HL-60 (cell line): Measurements from ENCODE around the gene CDK19.
"Not testable (repeated sequence)": the region's sequence is repeated elsewhere in the genome, so short reads cannot be mapped to it uniquely, and the experiment has no call there.

Experiments used
- DNase-seq, 2 experiments: peaks; one replicate each; pipeline ENCODE4 v3.0.0-alpha.2; 2010 to 2020; ENCODE audit warnings: low read depth in 1 of 2, low spot score in 1 of 2
- H3K27ac ChIP-seq: fragments of 250-450 bp; sonication (Bioruptor Pico); replicated peaks from 2 replicates; pipeline ENCODE4 v1.5.1; 2020; ENCODE audit warnings: mild to moderate bottlenecking, moderate library complexity
- H3K27me3 ChIP-seq: fragments of 250-450 bp; sonication (Bioruptor Pico); 2 replicates; pipeline ENCODE4 v1.5.1; 2021; ENCODE audit warnings: mild to moderate bottlenecking, moderate library complexity; ENCODE audit not compliant: insufficient read depth, poor library complexity, severe bottlenecking
- H3K4me3 ChIP-seq: replicated peaks from 2 replicates; pipeline ENCODE4 v1.5.1; 2011; ENCODE audit warnings: mild to moderate bottlenecking, control low read depth, low read length; ENCODE audit not compliant: insufficient read depth
- CTCF ChIP-seq: IDR thresholded peaks from one replicate; pipeline ENCODE4 v1.5.1; 2011; ENCODE audit warnings: low read length, control low read depth, inconsistent platforms; ENCODE audit not compliant: insufficient read depth
- GABPA ChIP-seq: IDR thresholded peaks from 2 replicates; pipeline ENCODE4 v1.6.1; 2012; ENCODE audit warnings: low read depth
- POLR2AphosphoS5 ChIP-seq: IDR thresholded peaks from 2 replicates; pipeline ENCODE4 v1.6.1; 2012; ENCODE audit warnings: low read depth
- REST ChIP-seq: IDR thresholded peaks from 2 replicates; pipeline ENCODE4 v1.6.1; 2012; ENCODE audit warnings: low read depth; ENCODE audit not compliant: insufficient replicate concordance
- SPI1 ChIP-seq: IDR thresholded peaks from 2 replicates; pipeline ENCODE4 v1.6.1; 2012; ENCODE audit warnings: low read depth, mild to moderate bottlenecking, borderline replicate concordance

Gene CDK19

DNA sequence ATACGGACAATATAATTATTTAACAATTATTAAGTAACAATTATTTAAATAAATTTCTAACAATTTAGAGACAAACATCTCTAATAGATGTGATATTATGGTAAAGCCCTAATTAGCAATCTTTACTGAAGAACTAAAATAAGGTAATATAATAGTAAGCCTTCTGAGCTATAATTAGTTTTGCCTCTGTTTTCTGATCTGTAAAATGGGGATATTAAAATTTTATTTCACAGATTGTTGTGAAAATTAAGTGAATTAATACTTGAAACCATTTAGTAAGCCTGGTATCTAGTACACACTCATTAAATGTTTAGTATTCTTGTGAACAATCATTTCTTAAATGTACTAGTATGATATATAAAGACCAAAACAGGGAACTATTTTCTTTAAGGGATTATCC is 70.3 kb downstream of the CDK19 start:
- DNase-seq = no peak
- Histone ChIP-seq H3K4me3 (no peak overlapping the region), H3K27me3 (no peaks in the 10 kb centered on the region), H3K27ac (no peak overlapping the region)
- no peak for TF ChIP-seq CTCF
- no peak for TF ChIP-seq GABPA
- TF ChIP-seq POLR2AphosphoS5 = no peak
- no peak for TF ChIP-seq SPI1
- TF ChIP-seq REST = no peak

DNA sequence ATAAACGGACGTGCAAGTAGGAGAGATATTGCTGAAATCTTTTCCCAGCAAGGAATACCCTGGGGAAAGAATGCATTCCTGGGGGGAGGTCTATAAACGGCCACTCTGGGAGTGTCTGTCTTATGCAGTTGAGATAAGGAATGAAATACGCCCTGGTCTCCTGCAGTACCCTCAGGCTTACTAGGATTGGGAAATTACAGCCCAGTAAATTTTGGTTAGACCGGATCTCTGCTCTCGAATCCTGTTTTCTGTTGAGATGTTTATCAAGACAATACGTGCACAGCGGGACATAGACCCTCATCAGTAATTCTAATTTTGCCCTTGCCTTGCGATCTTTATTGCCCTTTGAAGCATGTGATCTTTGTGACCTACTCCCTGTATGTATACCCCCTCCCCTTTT is 72.7 kb downstream of the CDK19 start:
- DNase-seq, H3K27me3 ChIP-seq, H3K27ac ChIP-seq, H3K4me3 ChIP-seq: not testable (repeated sequence)

DNA sequence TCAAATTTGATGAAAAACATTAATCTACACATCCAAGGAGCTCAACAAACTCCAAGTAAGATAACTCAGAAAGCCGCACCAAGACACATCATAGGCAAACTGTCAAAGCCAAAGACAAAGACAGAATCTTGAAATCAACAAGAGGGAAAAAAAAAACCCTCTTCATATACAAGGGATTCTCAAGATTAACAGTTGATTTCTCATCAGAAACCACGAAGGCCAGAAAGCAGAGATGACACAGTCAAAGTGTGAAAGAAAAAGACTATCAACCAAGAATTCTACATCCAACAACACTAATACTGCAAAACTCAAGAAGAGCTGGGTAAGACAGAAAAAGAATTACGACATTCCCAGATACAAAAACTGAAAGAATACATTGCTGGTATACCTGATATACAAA is 73.8 kb downstream of the CDK19 start:
- no peak for TF ChIP-seq GABPA
- TF ChIP-seq SPI1 = no peak
- no peak for TF ChIP-seq POLR2AphosphoS5
- no peak for TF ChIP-seq CTCF
- TF ChIP-seq REST = no peak
- no peak for DNase-seq
- Histone ChIP-seq H3K4me3 (no peak overlapping the region), H3K27me3 (no peaks in the 10 kb centered on the region), H3K27ac (no peak overlapping the region)

- H3K27me3 ChIP-seq = no peaks in the 10 kb centered on the region
- no peak overlapping the region for H3K4me3 ChIP-seq
- DNase-seq = peak; percentile 88 to 89
- H3K27ac ChIP-seq = peak overlapping the region; percentile 75
- TF ChIP-seq REST (no peak), POLR2AphosphoS5 (peak; percentile 39; the same call in 1 of the 2 replicates), SPI1 (peak; percentile 99)
Observed at GRCh38 chr6:110738899-110739365, 76.3 kb downstream of the CDK19 start.
